Measurements from ENCODE around the gene GRK5. TPM values are rescaled to one million over a fixed set of nuclear protein-coding genes. Genes with fewer than 3 reads are reported as not detected.

Gene GRK5
- total and polyA plus RNA-seq, 4 donors = 73.8 to 112 (median 101) TPM

DNA sequence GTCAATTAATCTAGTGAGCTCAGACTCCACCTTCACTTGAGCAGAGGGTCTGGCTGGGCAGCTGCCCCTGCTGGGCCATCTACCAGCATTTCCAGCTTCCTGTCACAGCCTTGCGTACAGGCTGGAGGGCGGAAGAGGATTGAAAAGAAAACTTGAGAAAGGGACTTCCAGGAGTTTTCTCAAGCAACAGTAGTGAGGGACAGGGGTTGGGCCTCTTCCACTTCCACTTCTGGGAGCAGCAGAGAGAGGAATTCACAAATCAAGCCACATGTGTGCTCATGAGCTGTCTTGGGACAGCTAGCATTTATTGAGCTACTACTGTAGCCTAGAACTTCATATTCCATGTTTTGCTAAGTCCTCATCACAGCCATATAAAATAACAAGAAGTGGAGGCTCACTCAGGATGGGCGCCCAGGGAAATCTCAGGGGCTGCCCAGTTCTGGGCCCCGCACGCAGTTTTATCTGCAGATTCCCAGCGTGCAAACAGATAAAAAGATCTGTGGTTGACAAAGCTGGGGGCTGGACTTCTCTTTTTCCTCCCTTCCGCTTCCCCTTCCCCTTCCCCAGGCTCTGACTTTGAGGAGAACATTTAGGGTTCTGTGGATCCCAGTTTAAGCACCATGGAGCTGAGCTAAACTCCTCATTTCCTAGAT lies 199.4 kb downstream of the GRK5 start:
- no peaks in the 10 kb centered on the region for H3K4me1 ChIP-seq (ENCODE audit: control insufficient read depth in 1 of 2, insufficient read depth in 2 of 2, low read length in 2 of 2)
- H3K27ac ChIP-seq (ENCODE audit: low read depth in 1 of 2, low read length in 2 of 2) = no peak overlapping the region

DNA sequence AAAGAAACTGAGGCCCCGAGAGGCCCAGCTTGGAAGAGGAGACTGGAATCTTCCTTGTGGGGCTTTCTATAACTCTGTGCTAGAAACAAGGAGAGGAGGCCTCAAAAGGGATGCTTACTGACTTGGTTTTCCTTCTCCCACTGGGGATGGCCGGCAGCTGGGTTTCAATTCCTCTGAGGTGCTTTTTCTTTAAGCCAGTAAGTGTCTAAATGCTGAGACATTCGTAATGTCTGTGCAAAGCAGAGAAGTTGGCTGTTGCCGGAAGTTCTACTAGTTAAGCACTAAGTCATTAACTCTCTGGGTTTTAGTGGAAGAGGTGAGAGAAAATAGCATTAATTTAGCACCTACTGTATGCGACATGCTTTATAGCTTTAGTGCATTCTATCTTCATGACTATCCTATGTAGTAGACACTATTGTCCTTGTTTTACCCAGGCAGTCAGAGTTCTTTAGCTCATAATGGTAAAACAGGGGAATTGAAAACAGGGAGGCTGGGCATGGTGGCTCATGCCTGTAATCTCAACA lies 199.9 kb downstream of the GRK5 start:
- no peak for ATAC-seq (ENCODE audit: low FRiP score)
- DNase-seq = no peak
- intact Hi-C loops (cut with DNase I) = no loop called here
- no peak overlapping the region for H3K27ac ChIP-seq (ENCODE audit: low read depth in 1 of 2, low read length in 2 of 2)
- 81 to 83% methylated on average over 5 of the region's 5 CpGs for WGBS, 2 donors
- H3K9me3 ChIP-seq (ENCODE audit: control insufficient read depth, low read length) = no peaks in the 10 kb centered on the region
- H3K4me1 ChIP-seq (ENCODE audit: control insufficient read depth in 1 of 2, insufficient read depth in 2 of 2, low read length in 2 of 2) = no peaks in the 10 kb centered on the region
- H3K27me3 ChIP-seq (ENCODE audit: control insufficient read depth in 1 of 2, insufficient read depth in 2 of 2, low read length in 1 of 2) = no peaks in the 10 kb centered on the region
- H3K4me3 ChIP-seq (ENCODE audit: low read length in 2 of 2) = no peak overlapping the region
- H3K36me3 ChIP-seq (ENCODE audit: control insufficient read depth in 1 of 2, insufficient read depth in 2 of 2, low read length in 1 of 2) = no peaks in the 10 kb centered on the region

More for the DNA sequence above, 199.4 kb downstream of the GRK5 start:
- Histone ChIP-seq H3K27me3 (ENCODE audit: control insufficient read depth in 1 of 2, insufficient read depth in 2 of 2, low read length in 1 of 2) (no peaks in the 10 kb centered on the region), H3K4me3 (ENCODE audit: low read length in 2 of 2) (no peak overlapping the region), H3K9me3 (ENCODE audit: control insufficient read depth, low read length) (no peaks in the 10 kb centered on the region), H3K36me3 (ENCODE audit: control insufficient read depth in 1 of 2, insufficient read depth in 2 of 2, low read length in 1 of 2) (no peaks in the 10 kb centered on the region)
- WGBS, 2 donors = 86 to 88% methylated on average over 7 of the region's 7 CpGs
- DNase-seq (no peak), ATAC-seq (ENCODE audit: low FRiP score) (no peak)
- intact Hi-C loops (cut with DNase I) = no loop called here

DNA sequence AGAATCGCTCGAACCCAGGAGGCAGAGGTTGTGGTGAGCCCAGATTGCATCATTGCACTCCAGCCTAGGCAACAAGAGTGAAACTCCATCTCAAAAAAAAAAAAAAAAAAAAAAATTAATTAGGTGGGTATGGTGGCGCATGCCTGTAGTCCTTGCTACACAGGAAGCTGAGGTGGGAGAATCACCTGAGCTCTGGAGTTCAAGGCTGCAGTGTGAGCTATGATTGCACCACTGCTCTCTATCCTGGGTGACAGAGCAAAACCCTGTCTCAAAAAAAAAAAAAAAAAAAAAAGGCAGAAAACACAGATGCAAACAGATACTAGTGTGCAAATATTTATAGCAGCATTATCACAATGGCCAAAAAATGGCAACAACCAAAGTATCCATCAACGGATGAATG lies 200.7 kb downstream of the GRK5 start:
- WGBS, 2 donors = 89 to 92% methylated on average over 4 of the region's 4 CpGs
- ATAC-seq (ENCODE audit: low FRiP score) (no peak), DNase-seq (no peak)
- Histone ChIP-seq H3K27me3 (ENCODE audit: control insufficient read depth in 1 of 2, insufficient read depth in 2 of 2, low read length in 1 of 2) (no peaks in the 10 kb centered on the region), H3K4me3 (ENCODE audit: low read length in 2 of 2) (no peak overlapping the region), H3K9me3 (ENCODE audit: control insufficient read depth, low read length) (no peaks in the 10 kb centered on the region), H3K4me1 (ENCODE audit: control insufficient read depth in 1 of 2, insufficient read depth in 2 of 2, low read length in 2 of 2) (no peaks in the 10 kb centered on the region), H3K36me3 (ENCODE audit: control insufficient read depth in 1 of 2, insufficient read depth in 2 of 2, low read length in 1 of 2) (no peaks in the 10 kb centered on the region), H3K27ac (ENCODE audit: low read depth in 1 of 2, low read length in 2 of 2) (no peak overlapping the region)
- intact Hi-C loops (cut with DNase I) = no loop called here

DNA sequence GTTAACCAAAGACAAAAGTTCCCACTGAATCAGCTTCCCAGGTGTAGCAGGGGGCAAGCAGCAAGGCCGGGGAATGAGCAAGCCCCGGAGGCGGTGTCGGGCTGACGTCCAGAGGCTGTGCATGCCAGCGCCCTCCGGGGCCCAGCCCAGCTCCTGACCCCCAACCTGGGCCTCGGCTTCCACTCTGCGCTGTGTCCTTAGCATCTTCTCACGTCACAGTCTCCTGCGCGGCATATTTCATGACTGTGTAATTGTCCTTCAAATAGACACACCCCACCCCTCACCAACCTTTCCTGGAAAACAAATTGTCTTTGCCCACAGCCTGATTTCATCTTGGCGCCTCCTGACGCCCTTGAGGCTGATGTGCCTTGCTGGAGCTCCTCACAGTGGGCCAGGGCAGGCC lies 201.6 kb downstream of the GRK5 start:
- intact Hi-C loops (cut with DNase I) = no loop called here

DNA sequence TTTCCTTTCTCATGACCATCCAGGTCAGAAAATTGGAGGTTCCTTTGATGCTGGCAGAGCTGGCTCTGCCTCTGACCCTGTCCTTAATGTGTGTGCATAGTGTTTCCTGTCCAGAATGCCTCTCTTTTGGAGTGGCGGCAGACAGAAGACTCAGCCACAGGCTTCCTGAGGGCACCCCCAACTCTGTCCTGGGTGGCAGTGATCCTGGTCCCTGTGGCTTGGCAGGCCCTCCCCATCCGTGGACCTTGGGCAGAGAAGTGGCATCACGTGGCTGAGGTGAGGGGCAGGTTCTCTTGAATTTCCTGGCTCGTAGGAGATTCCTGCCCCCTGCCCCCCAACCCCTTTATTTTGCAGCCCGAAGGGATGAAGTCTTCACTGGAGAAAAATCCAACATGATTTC lies 202.0 kb downstream of the GRK5 start:
- no peak overlapping the region for H3K27ac ChIP-seq (ENCODE audit: low read depth in 1 of 2, low read length in 2 of 2)
- H3K4me1 ChIP-seq (ENCODE audit: control insufficient read depth in 1 of 2, insufficient read depth in 2 of 2, low read length in 2 of 2) = no peaks in the 10 kb centered on the region
- no peak for DNase-seq

More for the DNA sequence above, 201.6 kb downstream of the GRK5 start:
- H3K4me3 ChIP-seq (ENCODE audit: low read length in 2 of 2) = no peak overlapping the region
- H3K36me3 ChIP-seq (ENCODE audit: control insufficient read depth in 1 of 2, insufficient read depth in 2 of 2, low read length in 1 of 2) = no peaks in the 10 kb centered on the region
- H3K9me3 ChIP-seq (ENCODE audit: control insufficient read depth, low read length) = no peaks in the 10 kb centered on the region
- no peaks in the 10 kb centered on the region for H3K4me1 ChIP-seq (ENCODE audit: control insufficient read depth in 1 of 2, insufficient read depth in 2 of 2, low read length in 2 of 2)
- H3K27ac ChIP-seq (ENCODE audit: low read depth in 1 of 2, low read length in 2 of 2) = no peak overlapping the region
- 70 to 75% methylated on average over 14 of the region's 14 CpGs for WGBS, 2 donors
- ATAC-seq (ENCODE audit: low FRiP score) = no peak
- H3K27me3 ChIP-seq (ENCODE audit: control insufficient read depth in 1 of 2, insufficient read depth in 2 of 2, low read length in 1 of 2) = no peaks in the 10 kb centered on the region
- DNase-seq = no peak

DNA sequence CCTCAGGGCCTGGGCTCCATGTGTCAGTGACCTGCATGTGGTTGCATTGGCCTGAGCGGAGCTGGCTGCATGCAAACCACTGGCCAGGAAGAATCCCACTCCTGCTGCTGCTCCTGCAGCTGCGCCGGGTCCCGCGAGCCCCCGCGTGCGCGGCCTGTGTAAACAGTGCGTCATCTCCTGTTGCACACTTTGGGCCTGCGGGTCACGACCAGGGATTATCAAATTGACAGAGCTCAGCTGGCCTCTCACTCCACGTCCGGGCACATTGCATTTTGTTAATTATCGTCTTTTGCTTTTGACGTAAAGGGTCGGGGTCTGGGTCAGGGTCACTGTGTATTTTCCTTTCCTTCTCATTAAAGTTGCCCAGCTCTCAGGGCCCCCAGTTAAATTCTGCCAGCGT lies 202.5 kb downstream of the GRK5 start:
- H3K27ac ChIP-seq (ENCODE audit: low read depth in 1 of 2, low read length in 2 of 2) = no peak overlapping the region
- no peaks in the 10 kb centered on the region for H3K36me3 ChIP-seq (ENCODE audit: control insufficient read depth in 1 of 2, insufficient read depth in 2 of 2, low read length in 1 of 2)
- ATAC-seq (ENCODE audit: low FRiP score) = peak; percentile 4
- no peak for DNase-seq
- no peaks in the 10 kb centered on the region for H3K27me3 ChIP-seq (ENCODE audit: control insufficient read depth in 1 of 2, insufficient read depth in 2 of 2, low read length in 1 of 2)
- no peaks in the 10 kb centered on the region for H3K4me1 ChIP-seq (ENCODE audit: control insufficient read depth in 1 of 2, insufficient read depth in 2 of 2, low read length in 2 of 2)
- H3K4me3 ChIP-seq (ENCODE audit: low read length in 2 of 2) = no peak overlapping the region
- 76 to 85% methylated on average over 18 of the region's 18 CpGs for WGBS, 2 donors
- no peaks in the 10 kb centered on the region for H3K9me3 ChIP-seq (ENCODE audit: control insufficient read depth, low read length)
- intact Hi-C loops (cut with DNase I) = loop anchor here in 1 of 2 donors (1.0 kb wide), 1 partner anchor 21 kb away; no protein-coding TSS in a partner anchor

More for the DNA sequence above, 202.0 kb downstream of the GRK5 start:
- Histone ChIP-seq H3K9me3 (ENCODE audit: control insufficient read depth, low read length) (no peaks in the 10 kb centered on the region), H3K4me3 (ENCODE audit: low read length in 2 of 2) (no peak overlapping the region), H3K36me3 (ENCODE audit: control insufficient read depth in 1 of 2, insufficient read depth in 2 of 2, low read length in 1 of 2) (no peaks in the 10 kb centered on the region), H3K27me3 (ENCODE audit: control insufficient read depth in 1 of 2, insufficient read depth in 2 of 2, low read length in 1 of 2) (no peaks in the 10 kb centered on the region)
- ATAC-seq (ENCODE audit: low FRiP score) = no peak
- WGBS, 2 donors = 68 to 81% methylated on average over 5 of the region's 5 CpGs
- intact Hi-C loops (cut with DNase I) = no loop called here

DNA sequence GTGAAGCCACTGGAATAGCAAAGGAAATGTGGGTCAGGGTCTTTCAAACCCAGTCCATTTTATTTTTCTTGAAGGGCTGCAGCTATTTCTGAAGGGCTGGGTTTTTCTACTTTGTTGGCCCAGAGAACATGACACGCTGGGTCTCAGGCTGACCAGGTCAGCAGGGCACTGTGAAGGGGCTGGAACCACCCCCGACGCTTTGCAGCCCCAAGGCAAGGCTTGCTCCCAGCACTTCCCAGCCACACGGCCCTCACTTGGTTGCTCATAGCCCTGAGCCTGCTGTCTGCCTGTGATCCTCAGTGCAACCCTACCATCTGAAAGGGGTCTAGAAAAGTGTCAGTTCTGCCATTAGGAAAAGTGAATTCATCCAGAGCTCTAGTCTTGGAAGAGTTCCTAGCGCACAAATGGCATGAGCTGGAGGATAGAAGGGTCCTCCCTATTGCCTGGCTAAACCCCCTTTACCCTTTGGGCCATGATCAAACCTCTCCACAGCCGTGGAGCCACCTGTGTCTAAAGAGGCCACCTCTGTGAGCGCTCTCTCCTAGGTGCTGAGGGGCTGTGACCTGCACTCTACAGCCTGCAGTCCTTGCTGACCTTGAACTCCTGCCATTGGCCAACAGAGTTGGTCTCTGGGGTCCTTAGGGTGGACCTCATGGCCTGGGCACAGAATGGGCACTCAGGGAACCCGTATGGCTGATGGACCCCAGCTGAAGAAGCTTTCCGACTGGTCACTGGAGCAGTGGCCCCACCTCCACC lies 203.2 kb downstream of the GRK5 start:
- Histone ChIP-seq H3K4me1 (ENCODE audit: control insufficient read depth in 1 of 2, insufficient read depth in 2 of 2, low read length in 2 of 2) (no peaks in the 10 kb centered on the region), H3K4me3 (ENCODE audit: low read length in 2 of 2) (no peak overlapping the region), H3K36me3 (ENCODE audit: control insufficient read depth in 1 of 2, insufficient read depth in 2 of 2, low read length in 1 of 2) (no peaks in the 10 kb centered on the region), H3K9me3 (ENCODE audit: control insufficient read depth, low read length) (no peaks in the 10 kb centered on the region), H3K27ac (ENCODE audit: low read depth in 1 of 2, low read length in 2 of 2) (no peak overlapping the region), H3K27me3 (ENCODE audit: control insufficient read depth in 1 of 2, insufficient read depth in 2 of 2, low read length in 1 of 2) (no peaks in the 10 kb centered on the region)
- ATAC-seq (ENCODE audit: low FRiP score) = peak; percentile 21
- intact Hi-C loops (cut with DNase I) = loop anchor here in 1 of 2 donors (1.0 kb wide), 1 partner anchor 21 kb away; no protein-coding TSS in a partner anchor
- WGBS, 2 donors = 89 to 91% methylated on average over 9 of the region's 9 CpGs
- no peak for DNase-seq

DNA sequence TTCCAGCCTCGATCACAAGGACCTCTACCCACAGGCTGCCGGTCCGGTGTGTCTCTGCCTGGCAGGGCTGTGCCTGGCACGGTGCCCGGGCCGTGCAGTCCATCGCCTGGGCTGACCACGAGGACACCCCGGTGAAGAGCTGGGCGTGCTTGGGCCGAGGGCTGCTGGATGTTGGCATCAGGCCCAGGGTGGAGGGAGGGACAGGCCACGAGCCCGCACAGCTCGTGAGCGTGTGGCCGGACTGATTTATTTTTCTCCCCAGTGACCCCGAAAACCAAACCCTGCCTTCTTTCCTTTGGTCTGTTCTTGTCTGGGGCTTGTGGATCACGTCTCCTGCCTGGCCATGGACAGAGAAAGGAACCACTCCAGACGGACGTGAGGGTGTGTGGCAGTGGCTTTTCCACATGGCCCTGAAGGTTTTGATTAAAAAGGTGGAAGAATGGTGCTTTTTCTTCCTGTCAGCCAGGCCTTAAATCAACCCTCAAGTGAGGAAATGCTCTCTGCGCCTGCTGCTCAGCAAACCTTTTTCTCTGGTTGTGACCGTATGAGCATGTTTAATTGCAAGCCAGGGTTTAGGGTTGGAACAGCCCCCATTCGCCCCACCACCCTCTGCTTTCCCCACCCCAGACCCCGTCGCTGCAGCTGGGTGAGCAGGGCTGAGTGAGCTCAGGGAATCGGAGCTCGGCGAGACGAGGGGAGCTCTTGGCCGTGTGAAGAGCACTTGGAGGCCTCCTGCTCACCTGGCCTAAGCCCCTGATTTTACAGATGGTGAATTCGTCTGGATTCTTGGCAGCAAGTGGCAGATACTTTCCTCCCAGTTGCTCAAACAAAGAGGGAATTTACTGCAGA lies 205.1 kb downstream of the GRK5 start:
- intact Hi-C loops (cut with DNase I) = no loop called here
- no peaks in the 10 kb centered on the region for H3K27me3 ChIP-seq (ENCODE audit: control insufficient read depth in 1 of 2, insufficient read depth in 2 of 2, low read length in 1 of 2)
- DNase-seq = peak; percentile 88 to 90
- H3K27ac ChIP-seq (ENCODE audit: low read depth in 1 of 2, low read length in 2 of 2) = no peak overlapping the region
- H3K9me3 ChIP-seq (ENCODE audit: control insufficient read depth, low read length) = no peaks in the 10 kb centered on the region
- no peaks in the 10 kb centered on the region for H3K36me3 ChIP-seq (ENCODE audit: control insufficient read depth in 1 of 2, insufficient read depth in 2 of 2, low read length in 1 of 2)
- WGBS, 2 donors = 21 to 30% methylated on average over 31 of the region's 31 CpGs
- no peak overlapping the region for H3K4me3 ChIP-seq (ENCODE audit: low read length in 2 of 2)
- no peaks in the 10 kb centered on the region for H3K4me1 ChIP-seq (ENCODE audit: control insufficient read depth in 1 of 2, insufficient read depth in 2 of 2, low read length in 2 of 2)
- ATAC-seq (ENCODE audit: low FRiP score) = peak; percentile 68

Measured in aorta (tissue), 5 donors.